ENCODE results near the gene UXS1.
A peak's percentile ranks its signal among the peaks of the same experiment; 100 is the strongest.

Gene UXS1

DNA sequence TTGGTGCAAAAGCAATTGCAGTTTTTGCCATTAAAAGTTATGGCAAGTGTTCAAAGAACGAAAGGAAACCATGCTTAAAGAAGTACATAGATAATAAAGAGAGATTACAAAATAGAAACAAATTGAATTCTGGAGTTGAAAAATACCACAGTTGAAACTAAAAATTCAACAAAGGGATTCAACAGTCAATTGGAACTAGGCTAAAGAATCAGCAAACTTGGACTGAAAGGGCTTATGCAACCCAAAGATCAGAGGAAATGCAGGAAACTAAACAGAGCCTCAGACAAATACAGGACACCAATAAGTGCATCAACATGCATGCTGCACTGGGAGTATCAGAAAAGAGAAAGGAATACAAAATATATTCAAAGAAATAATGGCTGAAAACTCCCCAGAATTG is 40.3 kb downstream of the UXS1 start:
- DNase-seq (ENCODE audit: low read depth, low spot score): no peak
- H3K4me3 ChIP-seq (ENCODE audit: insufficient read length, low read depth): no peak overlapping the region
- no peaks in the 10 kb centered on the region for H3K4me1 ChIP-seq (ENCODE audit: insufficient read depth, insufficient read length)
- H3K9ac ChIP-seq (ENCODE audit: insufficient read length, low read depth): no peak overlapping the region
- 0 out of 2 replicates have a peak, but pooled peaks cover 6% of the 10 kb centered on the region for H3K9me3 ChIP-seq (ENCODE audit: insufficient read depth, low read length)
- H3K27me3 ChIP-seq (ENCODE audit: insufficient read depth, insufficient read length): no peaks in the 10 kb centered on the region
- peaks cover 54% of the 10 kb centered on the region for H3K36me3 ChIP-seq (ENCODE audit: insufficient read depth, insufficient read length, low read length)
- TF ChIP-seq SUZ12 (IDR thresholded peaks at IDR 0.05; ENCODE audit: extremely low read depth, insufficient read depth, insufficient read length): no peak
- TF ChIP-seq YY1 (IDR thresholded peaks at IDR 0.05; ENCODE audit: insufficient read depth, insufficient read length): no peak
- no peak for TF ChIP-seq ZNF274 (IDR thresholded peaks at IDR 0.05; ENCODE audit: low read depth, low read length)

DNA sequence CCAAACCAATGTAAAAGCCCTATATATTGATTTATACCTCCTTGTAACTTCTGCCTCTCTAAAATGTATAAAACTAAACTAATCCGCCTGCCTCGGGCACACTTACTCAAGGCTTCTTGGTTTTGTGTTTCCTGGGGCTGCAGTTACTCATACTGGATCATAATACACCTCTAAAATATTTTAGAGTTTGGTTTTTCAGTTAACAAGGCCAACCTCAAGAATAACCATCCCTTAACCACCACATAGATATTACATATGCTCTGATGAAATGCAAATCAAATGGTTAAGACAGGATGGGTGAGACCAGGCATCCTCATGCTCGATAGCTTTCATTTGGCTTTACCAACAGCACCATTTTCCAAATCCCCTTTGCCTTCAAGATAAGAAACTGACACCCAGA is 46.4 kb downstream of the UXS1 start:
- DNase-seq (ENCODE audit: low read depth, low spot score): no peak
- TF ChIP-seq YY1 (IDR thresholded peaks at IDR 0.05; ENCODE audit: insufficient read depth, insufficient read length): no peak
- no peak for TF ChIP-seq SUZ12 (IDR thresholded peaks at IDR 0.05; ENCODE audit: extremely low read depth, insufficient read depth, insufficient read length)
- no peak for TF ChIP-seq ZNF274 (IDR thresholded peaks at IDR 0.05; ENCODE audit: low read depth, low read length)
- no peaks in the 10 kb centered on the region for H3K27me3 ChIP-seq (ENCODE audit: insufficient read depth, insufficient read length)
- H3K4me1 ChIP-seq (ENCODE audit: insufficient read depth, insufficient read length): peaks cover 7% of the 10 kb centered on the region
- peaks cover 35% of the 10 kb centered on the region for H3K36me3 ChIP-seq (ENCODE audit: insufficient read depth, insufficient read length, low read length)
- H3K4me3 ChIP-seq (ENCODE audit: insufficient read length, low read depth): no peak overlapping the region
- H3K9me3 ChIP-seq (ENCODE audit: insufficient read depth, low read length): no peaks in the 10 kb centered on the region
- H3K9ac ChIP-seq (ENCODE audit: insufficient read length, low read depth): no peak overlapping the region

DNA sequence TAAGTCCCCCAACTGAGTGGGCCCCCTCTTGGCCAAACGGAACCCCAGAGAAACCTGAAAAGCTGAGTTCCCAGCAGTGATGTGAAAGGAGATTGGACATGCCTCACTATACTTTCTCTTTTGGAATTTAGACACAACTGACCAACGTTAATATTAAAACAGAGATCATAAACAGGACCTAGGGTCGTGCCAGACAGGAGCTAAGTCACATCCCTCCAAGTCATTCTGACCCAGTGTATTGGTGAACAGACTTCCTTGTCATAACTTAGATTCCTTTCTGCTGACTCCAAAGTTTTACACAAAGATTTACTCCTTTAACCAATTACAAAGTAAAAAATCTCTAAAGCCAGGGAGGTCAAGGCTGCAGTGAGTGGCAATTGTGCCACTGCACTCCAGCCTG is 46.9 kb downstream of the UXS1 start:
- Histone ChIP-seq H3K4me1 (ENCODE audit: insufficient read depth, insufficient read length) (peaks cover 7% of the 10 kb centered on the region), H3K36me3 (ENCODE audit: insufficient read depth, insufficient read length, low read length) (peaks cover 39% of the 10 kb centered on the region), H3K9me3 (ENCODE audit: insufficient read depth, low read length) (no peaks in the 10 kb centered on the region), H3K27me3 (ENCODE audit: insufficient read depth, insufficient read length) (no peaks in the 10 kb centered on the region), H3K9ac (ENCODE audit: insufficient read length, low read depth) (no peak overlapping the region), H3K4me3 (ENCODE audit: insufficient read length, low read depth) (no peak overlapping the region)
- TF ChIP-seq ZNF274 (IDR thresholded peaks at IDR 0.05; ENCODE audit: low read depth, low read length): no peak
- no peak for TF ChIP-seq YY1 (IDR thresholded peaks at IDR 0.05; ENCODE audit: insufficient read depth, insufficient read length)
- no peak for TF ChIP-seq SUZ12 (IDR thresholded peaks at IDR 0.05; ENCODE audit: extremely low read depth, insufficient read depth, insufficient read length)
- no peak for DNase-seq (ENCODE audit: low read depth, low spot score)

DNA sequence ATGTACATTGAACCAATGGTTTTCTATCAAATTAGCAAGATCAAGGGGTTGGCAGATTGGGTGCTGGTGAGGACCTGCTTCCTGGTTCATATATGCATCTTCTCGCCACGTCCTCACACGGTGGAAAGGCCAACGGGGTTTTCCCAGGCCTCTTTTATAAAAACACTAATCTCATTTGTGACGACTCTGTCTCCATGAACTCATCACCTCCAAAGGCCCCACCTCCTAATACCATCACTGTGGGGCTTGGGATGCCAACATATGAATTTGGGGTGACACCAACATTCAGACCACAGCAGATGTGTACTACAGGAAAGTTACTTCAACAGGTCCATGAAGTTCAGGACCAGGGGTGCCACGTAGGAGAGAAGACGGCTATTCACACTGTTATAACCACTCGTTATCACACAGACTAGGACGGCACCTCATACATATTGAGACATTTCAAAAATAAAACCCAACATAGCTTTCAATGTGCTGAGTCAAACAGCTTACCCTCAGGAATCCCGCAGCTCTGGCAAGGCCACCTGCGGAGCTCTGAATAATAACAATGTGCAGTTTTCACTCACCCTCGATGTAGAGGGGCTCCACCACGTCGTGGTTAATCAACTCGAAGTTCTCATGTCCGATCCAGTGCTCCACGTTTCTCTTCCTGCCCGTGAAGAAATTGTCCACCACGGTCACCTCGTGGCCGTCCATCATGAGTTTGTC is 49.3 kb downstream of the UXS1 start:
- H3K9me3 ChIP-seq (ENCODE audit: insufficient read depth, low read length): no peaks in the 10 kb centered on the region
- peaks cover 7% of the 10 kb centered on the region for H3K4me1 ChIP-seq (ENCODE audit: insufficient read depth, insufficient read length)
- DNase-seq (ENCODE audit: low read depth, low spot score): no peak
- no peak overlapping the region for H3K4me3 ChIP-seq (ENCODE audit: insufficient read length, low read depth)
- H3K27me3 ChIP-seq (ENCODE audit: insufficient read depth, insufficient read length): no peaks in the 10 kb centered on the region
- H3K36me3 ChIP-seq (ENCODE audit: insufficient read depth, insufficient read length, low read length): peaks cover 36% of the 10 kb centered on the region
- no peak overlapping the region for H3K9ac ChIP-seq (ENCODE audit: insufficient read length, low read depth)
- TF ChIP-seq YY1 (IDR thresholded peaks at IDR 0.05; ENCODE audit: insufficient read depth, insufficient read length): no peak
- no peak for TF ChIP-seq ZNF274 (IDR thresholded peaks at IDR 0.05; ENCODE audit: low read depth, low read length)
- no peak for TF ChIP-seq SUZ12 (IDR thresholded peaks at IDR 0.05; ENCODE audit: extremely low read depth, insufficient read depth, insufficient read length)

DNA sequence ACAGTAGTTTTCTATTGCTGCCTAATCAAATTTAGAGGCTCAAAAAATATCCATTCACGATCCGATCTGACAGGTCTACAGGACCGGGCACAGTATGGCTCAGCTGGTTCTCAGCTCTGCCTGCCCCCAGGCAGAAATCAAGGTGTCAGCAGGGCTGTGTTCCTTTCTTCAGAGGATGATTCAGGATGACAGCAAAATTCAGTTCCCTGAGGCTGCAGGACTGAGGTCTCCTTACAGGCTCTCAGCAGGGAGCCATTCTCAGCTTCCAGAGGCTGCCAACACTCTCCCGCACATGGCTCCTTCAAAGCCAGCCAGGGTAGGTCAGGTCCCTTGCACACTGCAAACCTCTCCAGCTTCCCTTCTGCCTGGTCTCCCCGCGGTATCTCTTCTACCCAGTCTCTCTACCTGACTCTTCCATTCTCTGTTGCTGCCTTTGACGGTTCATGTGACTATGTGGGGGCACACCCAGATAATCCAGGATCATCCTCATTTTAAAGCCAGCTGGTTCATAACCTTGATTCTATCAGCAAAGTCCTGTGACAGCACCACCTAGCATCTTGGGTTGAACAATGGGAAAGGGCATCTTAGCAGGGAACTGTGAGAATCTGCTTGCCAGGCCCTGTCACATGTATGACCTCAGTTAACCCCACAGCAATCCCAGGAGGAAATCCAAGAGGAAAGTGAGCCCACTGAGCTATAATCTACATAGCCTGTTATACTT is 50.4 kb downstream of the UXS1 start:
- Histone ChIP-seq H3K9ac (ENCODE audit: insufficient read length, low read depth) (no peak overlapping the region), H3K27me3 (ENCODE audit: insufficient read depth, insufficient read length) (no peaks in the 10 kb centered on the region), H3K4me3 (ENCODE audit: insufficient read length, low read depth) (no peak overlapping the region), H3K36me3 (ENCODE audit: insufficient read depth, insufficient read length, low read length) (peaks cover 33% of the 10 kb centered on the region), H3K9me3 (ENCODE audit: insufficient read depth, low read length) (no peaks in the 10 kb centered on the region), H3K4me1 (ENCODE audit: insufficient read depth, insufficient read length) (peaks cover 7% of the 10 kb centered on the region)
- TF ChIP-seq YY1 (IDR thresholded peaks at IDR 0.05; ENCODE audit: insufficient read depth, insufficient read length): no peak
- no peak for TF ChIP-seq SUZ12 (IDR thresholded peaks at IDR 0.05; ENCODE audit: extremely low read depth, insufficient read depth, insufficient read length)
- TF ChIP-seq ZNF274 (IDR thresholded peaks at IDR 0.05; ENCODE audit: low read depth, low read length): no peak
- DNase-seq (ENCODE audit: low read depth, low spot score): peak; percentile 43

DNA sequence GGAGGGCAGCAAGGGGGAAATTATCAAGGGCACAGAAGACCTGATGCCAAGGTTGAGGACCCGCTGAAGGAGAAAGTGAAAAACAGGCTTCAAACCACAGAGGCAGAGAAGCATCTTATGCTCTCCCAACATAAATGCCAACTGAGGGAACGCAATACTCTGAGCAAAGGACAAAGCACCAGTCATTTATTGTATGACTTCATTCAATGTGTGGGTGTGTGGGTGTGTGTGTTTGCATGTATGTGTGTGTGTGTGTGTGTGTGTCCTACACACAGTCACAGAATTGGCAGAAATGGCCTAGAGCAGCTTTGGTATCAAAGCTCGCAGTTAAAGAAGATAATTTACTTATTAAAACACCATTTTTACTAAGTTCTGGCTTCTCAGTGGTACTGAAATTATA is 51.4 kb downstream of the UXS1 start:
- TF ChIP-seq YY1 (IDR thresholded peaks at IDR 0.05; ENCODE audit: insufficient read depth, insufficient read length) (no peak), SUZ12 (IDR thresholded peaks at IDR 0.05; ENCODE audit: extremely low read depth, insufficient read depth, insufficient read length) (no peak), ZNF274 (IDR thresholded peaks at IDR 0.05; ENCODE audit: low read depth, low read length) (no peak)
- H3K4me1 ChIP-seq (ENCODE audit: insufficient read depth, insufficient read length): peaks cover 7% of the 10 kb centered on the region
- H3K9me3 ChIP-seq (ENCODE audit: insufficient read depth, low read length): no peaks in the 10 kb centered on the region
- H3K27me3 ChIP-seq (ENCODE audit: insufficient read depth, insufficient read length): no peaks in the 10 kb centered on the region
- no peak for DNase-seq (ENCODE audit: low read depth, low spot score)
- no peak overlapping the region for H3K4me3 ChIP-seq (ENCODE audit: insufficient read length, low read depth)
- no peak overlapping the region for H3K9ac ChIP-seq (ENCODE audit: insufficient read length, low read depth)
- H3K36me3 ChIP-seq (ENCODE audit: insufficient read depth, insufficient read length, low read length): peaks cover 43% of the 10 kb centered on the region

DNA sequence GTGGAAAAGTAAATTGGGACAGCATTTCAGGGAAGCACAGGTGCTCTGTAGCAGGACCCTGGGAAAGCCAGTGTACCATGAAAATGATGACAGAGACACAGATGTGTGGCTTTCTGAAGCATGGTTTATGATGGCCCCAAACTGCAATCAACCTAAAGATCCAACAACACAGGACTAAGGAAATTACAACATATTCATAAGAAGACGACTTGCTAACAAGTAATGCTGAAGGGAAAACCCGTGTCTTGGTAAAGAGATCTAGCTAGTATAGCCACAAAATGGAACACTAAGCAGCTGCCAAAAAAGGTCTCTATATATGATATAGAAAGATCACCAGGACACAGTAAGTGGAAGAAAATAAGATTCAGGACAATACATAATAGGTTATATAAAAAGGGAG is 53.2 kb downstream of the UXS1 start:
- H3K4me3 ChIP-seq (ENCODE audit: insufficient read length, low read depth): no peak overlapping the region
- no peak for DNase-seq (ENCODE audit: low read depth, low spot score)
- no peaks in the 10 kb centered on the region for H3K27me3 ChIP-seq (ENCODE audit: insufficient read depth, insufficient read length)
- H3K9me3 ChIP-seq (ENCODE audit: insufficient read depth, low read length): no peaks in the 10 kb centered on the region
- TF ChIP-seq ZNF274 (IDR thresholded peaks at IDR 0.05; ENCODE audit: low read depth, low read length): no peak
- no peak for TF ChIP-seq YY1 (IDR thresholded peaks at IDR 0.05; ENCODE audit: insufficient read depth, insufficient read length)
- no peak for TF ChIP-seq SUZ12 (IDR thresholded peaks at IDR 0.05; ENCODE audit: extremely low read depth, insufficient read depth, insufficient read length)
- peaks cover 43% of the 10 kb centered on the region for H3K36me3 ChIP-seq (ENCODE audit: insufficient read depth, insufficient read length, low read length)
- no peak overlapping the region for H3K9ac ChIP-seq (ENCODE audit: insufficient read length, low read depth)
- H3K4me1 ChIP-seq (ENCODE audit: insufficient read depth, insufficient read length): peaks cover 7% of the 10 kb centered on the region

Measured in NT2/D1 (cell line).